GM12878 (cell line): ENCODE results near the gene DUSP22. TPM values are rescaled to one million over a fixed set of nuclear protein-coding genes. Genes with fewer than 3 reads are reported as not detected.
A peak's percentile ranks its signal among the peaks of the same experiment; 100 is the strongest.

ENCODE experiments used
- ATAC-seq: fragments of 200-7000 bp; cut with Tn5 transposase; 3 replicates; pipeline ENCODE4 v1.9.1; 2020; ENCODE audit warnings: mild to moderate bottlenecking, moderate library complexity
- BruUV-seq: library from RNA; stranded (reverse); fragments of 400-500 nt; replicated peaks from 2 replicates; lab custom pipeline; 2021; lab: Mats Ljungman, UMichigan
- CTCF ChIA-PET: fragments of 300-600 bp; sonication (Branson Sonifier 250); formaldehyde crosslinking; extraction: SDS; loops from one replicate; lab custom pipeline; 2021; ENCODE audit warnings: inconsistent platforms; lab: Yijun Ruan, JAX
- POLR2A ChIA-PET: fragments of 350-600 bp; formaldehyde crosslinking; extraction: SDS; loops from one replicate; lab custom pipeline; 2021; ENCODE audit warnings: inconsistent platforms; lab: Charles Lee
- RAD21 ChIA-PET: fragments of 300-600 bp; sonication (Branson Sonifier 250); formaldehyde crosslinking; loops from one replicate; lab custom pipeline; 2023; ENCODE audit warnings: antibody characterized with exemption; ENCODE audit not compliant: unreplicated experiment; lab: Charles Lee
- SMC1A ChIA-PET: fragments of 300-600 bp; sonication (Branson Sonifier 250); formaldehyde crosslinking; loops from one replicate; lab custom pipeline; 2023; ENCODE audit not compliant: unreplicated experiment, uncharacterized antibody; lab: Charles Lee
- DNase-seq: peaks from one replicate; pipeline ENCODE4 v3.0.0-alpha.2; 2011; ENCODE audit warnings: low read depth, low spot score
- FAIRE-seq: peaks from 3 replicates; lab custom pipeline; 2011; peaks lifted over from hg19 to GRCh38; lab: Jason Lieb, UNC
- H2AFZ ChIP-seq: 2 replicates; pipeline ENCODE4 v1.6.0; 2011; ENCODE audit warnings: low read depth, low read length, control low read depth; ENCODE audit not compliant: control insufficient read depth
- H3K27ac ChIP-seq: 2 replicates; pipeline ENCODE4 v1.5.1; 2011; ENCODE audit warnings: control low read depth; ENCODE audit not compliant: control insufficient read depth, insufficient read depth
- H3K27me3 ChIP-seq, 2 experiments: replicated peaks in 1 of 2; 2 replicates each; pipeline versions ENCODE4 v1.6.0 to v1.6.1; 2011; ENCODE audit warnings: low read length in 1 of 2; ENCODE audit not compliant: control insufficient read depth in 2 of 2, insufficient read depth in 2 of 2
- H3K36me3 ChIP-seq, 2 experiments: 2 replicates each; pipeline ENCODE4 v1.5.1; 2011; ENCODE audit warnings: low read length in 1 of 2; ENCODE audit not compliant: control insufficient read depth in 2 of 2, insufficient read depth in 2 of 2
- H3K4me1 ChIP-seq: 2 replicates; pipeline ENCODE4 v1.6.1; 2011; ENCODE audit warnings: mild to moderate bottlenecking, low read length, moderate library complexity, mixed read lengths; ENCODE audit not compliant: control insufficient read depth, insufficient read depth
- H3K4me2 ChIP-seq: 2 replicates; pipeline ENCODE4 v1.6.0; 2011; ENCODE audit warnings: control low read depth; ENCODE audit not compliant: control insufficient read depth, insufficient read depth
- H3K4me3 ChIP-seq: fragments of 200-600 bp; sonication (generic); 2 replicates; pipeline ENCODE4 v1.5.1; 2016
- H3K79me2 ChIP-seq: 2 replicates; pipeline ENCODE4 v1.6.0; 2011; ENCODE audit warnings: low read length; ENCODE audit not compliant: control insufficient read depth, insufficient read depth
- H3K9ac ChIP-seq: 2 replicates; pipeline ENCODE4 v1.8.0; 2011; ENCODE audit warnings: low read length, control low read depth, mixed read lengths; ENCODE audit not compliant: control insufficient read depth, insufficient read depth
- H3K9me3 ChIP-seq: replicated peaks from 3 replicates; pipeline ENCODE4 v1.5.1; 2011; ENCODE audit warnings: mild to moderate bottlenecking, low read length; ENCODE audit not compliant: control insufficient read depth, insufficient read depth
- H4K20me1 ChIP-seq: 2 replicates; pipeline ENCODE4 v1.6.0; 2011; ENCODE audit not compliant: control insufficient read depth, insufficient read depth
- CREB1 ChIP-seq: IDR thresholded peaks from 2 replicates; pipeline ENCODE4 v1.6.1; 2012; ENCODE audit warnings: low read depth, mild to moderate bottlenecking, inconsistent platforms
- EED ChIP-seq: sonication (generic); IDR thresholded peaks from 2 replicates; pipeline ENCODE4 v1.6.1; 2016; ENCODE audit warnings: antibody characterized with exemption, low read depth
- JUND ChIP-seq: IDR thresholded peaks from 2 replicates; pipeline ENCODE4 v1.6.1; 2012; ENCODE audit warnings: low read depth, mild to moderate bottlenecking, low read length, improper control_type of control experiment, moderate library complexity
- MTA3 ChIP-seq: IDR thresholded peaks from 2 replicates; pipeline ENCODE4 v1.6.1; 2012; ENCODE audit warnings: low read length, inconsistent platforms, borderline replicate concordance
- NFYB ChIP-seq: IDR thresholded peaks from 2 replicates; pipeline ENCODE4 v1.6.1; 2011; ENCODE audit warnings: low read depth, mild to moderate bottlenecking, low read length, improper control_type of control experiment, moderate library complexity; ENCODE audit not compliant: insufficient read depth
- NR2C1 ChIP-seq: fragments of 450-650 bp; IDR thresholded peaks from 2 replicates; pipeline ENCODE4 v1.6.1; 2017; ENCODE audit warnings: antibody characterized with exemption, mild to moderate bottlenecking, moderate library complexity
- NR2F1 ChIP-seq: fragments of 450-650 bp; conservative IDR thresholded peaks from 2 replicates; pipeline ENCODE4 v1.6.1; 2017; ENCODE audit warnings: mild to moderate bottlenecking
- POLR2AphosphoS5 ChIP-seq: IDR thresholded peaks from 2 replicates; pipeline ENCODE4 v1.6.1; 2011; ENCODE audit warnings: mild to moderate bottlenecking, low read length, inconsistent platforms
- POU2F2 ChIP-seq: IDR thresholded peaks from 3 replicates; pipeline ENCODE4 v1.6.1; 2011; ENCODE audit warnings: low read depth, mild to moderate bottlenecking, low read length, borderline replicate concordance
- RAD51 ChIP-seq: fragments of 450-650 bp; IDR thresholded peaks from 2 replicates; pipeline ENCODE4 v1.6.1; 2016; ENCODE audit warnings: moderate library complexity, mild to moderate bottlenecking, inconsistent platforms
- SIN3A ChIP-seq: IDR thresholded peaks from 2 replicates; pipeline ENCODE4 v1.6.1; 2012; ENCODE audit warnings: low read depth, low read length, improper control_type of control experiment
- SPI1 ChIP-seq: IDR thresholded peaks from 2 replicates; pipeline ENCODE4 v1.6.1; 2011; ENCODE audit warnings: low read depth, mild to moderate bottlenecking, low read length, moderate library complexity, borderline replicate concordance; ENCODE audit not compliant: insufficient read depth
- SREBF1 ChIP-seq: IDR thresholded peaks from 2 replicates; pipeline ENCODE4 v1.6.1; 2012; ENCODE audit warnings: mild to moderate bottlenecking, low read length
- SUZ12 ChIP-seq: fragments of 200-600 bp; sonication (generic); IDR thresholded peaks from one replicate; pipeline ENCODE4 v1.6.1; 2018; ENCODE audit warnings: antibody characterized with exemption, mild to moderate bottlenecking; ENCODE audit not compliant: unreplicated experiment
- TCF3 ChIP-seq: IDR thresholded peaks from 2 replicates; pipeline ENCODE4 v1.6.1; 2012; ENCODE audit warnings: low read depth, mild to moderate bottlenecking, low read length, borderline replicate concordance; ENCODE audit not compliant: insufficient read depth
- YBX1 ChIP-seq: fragments of 450-650 bp; IDR thresholded peaks from 2 replicates; pipeline ENCODE4 v1.6.1; 2016; ENCODE audit warnings: antibody characterized with exemption
- YY1 ChIP-seq: IDR thresholded peaks from 2 replicates; pipeline ENCODE4 v1.6.1; 2011; ENCODE audit warnings: low read depth, mild to moderate bottlenecking, low read length
- ZNF207 ChIP-seq: fragments of 450-650 bp; IDR thresholded peaks from 2 replicates; pipeline ENCODE4 v1.6.1; 2014; ENCODE audit warnings: antibody characterized with exemption, mild to moderate bottlenecking, borderline replicate concordance
- ZSCAN29 ChIP-seq: fragments of 450-650 bp; IDR thresholded peaks from 2 replicates; pipeline ENCODE4 v1.6.1; 2017; ENCODE audit warnings: mild to moderate bottlenecking, moderate library complexity
- WGBS: methylation state at CpG from one replicate; pipeline ENCODE4 v1.1.6; 2016; ENCODE audit warnings: low lambda C conversion rate; ENCODE audit not compliant: insufficient replicate concordance, insufficient coverage; ENCODE audit errors: missing lambda C conversion rate; 5-methylcytosine and 5-hydroxymethylcytosine counted together
- in situ Hi-C: fragments of 300-500 bp; cut with MboI; formaldehyde crosslinking; loops from 9 replicates; pipeline ENCODE4 v1.14.3; 2018; ENCODE audit warnings: mixed read lengths
- intact Hi-C: fragments of 100-400 bp; cut with micrococcal nuclease; formaldehyde crosslinking; loops from one replicate; pipeline ENCODE4 v1.14.2; 2022; ENCODE audit not compliant: unreplicated experiment
- polyA plus RNA-seq, 11 experiments: library from polyadenylated mRNA; depleted of rRNA in 4 of 11; unstranded in 6 of 11; stranded (reverse) in 5 of 11; fragments of >200 nt; fragmentation: Nextera tagmentation in 4 of 11; fragmentation: Illumina TruSeq in 1 of 11; extraction: Ambion mirVana in 4 of 11; extraction: Trizol in 1 of 11; gene quantifications; 1 replicate in 1 of 11; 2 replicates in 10 of 11; pipeline versions ENCODE4 v1.2.1 to v1.2.3, GENCODE V29; 2011 to 2016; ENCODE audit warnings: inconsistent platforms in 2 of 11, missing spikeins in 2 of 11, low read depth in 1 of 11
- total RNA-seq, 4 experiments: library from RNA; depleted of rRNA in 3 of 4; stranded (reverse); fragments of >200 nt in 3 of 4; fragmentation: Illumina TruSeq in 1 of 4; extraction: Trizol in 1 of 4; gene quantifications; 2 replicates each; pipeline versions ENCODE4 v1.2.1 to v1.2.3, GENCODE V29; 2013 to 2021
- TF ChIP-seq, protein P1 (sequence below): fragments of 150-350 bp; IDR thresholded peaks from 2 replicates; pipeline ENCODE4 v1.6.1; 2016; ENCODE audit warnings: low read depth, low read length
- TF ChIP-seq, protein P2 (sequence below): IDR thresholded peaks from 2 replicates; pipeline ENCODE4 v1.6.1; 2012; ENCODE audit warnings: low read depth, low read length, improper control_type of control experiment

DUSP22 gene
- total and polyA plus RNA-seq, 10 of the 15 experiments (the other 5 are each of a cell fraction or from before 2014, with no cell fraction given) = 78.9 to 156 (median 107) TPM

DNA sequence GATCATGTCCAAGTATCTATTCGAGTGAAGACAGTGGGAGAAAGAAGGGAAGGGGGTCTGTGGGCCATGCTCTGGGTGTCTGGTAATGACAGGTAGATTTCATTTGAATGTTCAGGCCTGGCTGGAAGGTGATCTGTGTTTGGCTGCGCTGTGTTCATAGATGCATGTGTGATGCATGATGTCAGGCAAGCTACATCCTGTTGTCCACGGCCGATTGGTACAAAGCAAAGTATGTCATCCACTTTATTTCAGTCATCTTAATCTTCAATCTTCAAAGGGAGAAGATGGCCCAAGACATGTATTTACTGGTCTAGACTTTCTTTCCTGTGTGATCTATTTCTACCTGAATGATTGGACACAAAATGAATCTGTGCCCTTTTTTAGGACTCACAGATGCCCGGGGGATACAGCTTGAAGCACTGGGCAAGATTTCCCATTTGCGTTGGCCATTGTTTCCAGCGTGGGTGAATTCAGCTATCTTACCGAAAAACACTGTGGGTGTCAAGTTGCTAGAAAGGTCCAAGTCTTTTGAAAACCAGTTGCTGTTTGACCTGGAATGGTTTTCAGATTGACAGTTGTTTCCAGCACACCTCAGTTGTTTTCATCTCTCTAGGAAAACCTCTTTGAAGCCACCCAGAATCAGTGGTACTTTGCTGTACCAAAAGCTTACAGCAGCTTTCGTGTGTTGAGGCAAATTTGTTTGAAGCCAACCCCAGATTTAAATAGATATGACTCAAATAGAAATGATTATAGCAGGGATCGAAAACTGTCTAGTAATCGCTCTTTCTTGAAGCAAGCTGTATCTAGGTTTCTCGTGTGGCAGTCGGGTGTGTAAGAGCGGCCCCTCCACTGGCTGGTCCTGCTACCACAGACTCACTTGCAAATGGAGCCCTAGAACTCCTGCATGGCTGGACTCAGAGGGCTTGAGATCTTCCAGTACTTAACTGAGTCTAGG, 27.2 kb downstream of the DUSP22 start:
- Histone ChIP-seq H3K27ac (peak overlapping the region; percentile 92), H3K27me3 (no peaks in the 10 kb centered on the region), H3K4me1 (peaks cover 98% of the 10 kb centered on the region), H3K4me2 (peak overlapping the region; percentile 84), H3K4me3 (peak overlapping the region; percentile 57), H3K9me3 (no peaks in the 10 kb centered on the region), H2AFZ (no peak overlapping the region), H3K36me3 (peaks cover 14 to 18% of the 10 kb centered on the region in 2 experiments), H3K9ac (peak overlapping the region; percentile 73), H4K20me1 (no peaks in the 10 kb centered on the region), H3K79me2 (peaks cover 88% of the 10 kb centered on the region)
- WGBS = 14% methylated on average over 14 of the region's 14 CpGs
- RAD21 ChIA-PET = interaction anchor here (0.8 to 13.0 kb wide), 17 partner anchors 11 to 101 kb away, joined by 3 to 256 read pairs (median 5); partner anchors contain the start of genes DUSP22 and IRF4
- POLR2A ChIA-PET = interaction anchor here (0.9 to 13.8 kb wide), 13 partner anchors 12 to 96 kb away, joined by 3 to 227 read pairs (median 6); partner anchors contain the start of gene DUSP22
- DNase-seq (peak; percentile 95), ATAC-seq (peak; percentile 50), FAIRE-seq (peak; percentile 73)
- CTCF ChIA-PET = interaction anchor here (0.7 to 8.6 kb wide), 16 partner anchors 9 to 128 kb away, joined by 3 to 94 read pairs (median 4); no protein-coding TSS in a partner anchor
- intact Hi-C loops = loop anchor here (1.0 to 5.0 kb wide), 2 partner anchors 23 to 132 kb away; no protein-coding TSS in a partner anchor
- SMC1A ChIA-PET = interaction anchor here (0.7 to 13.7 kb wide), 21 partner anchors 12 to 130 kb away, joined by 3 to 707 read pairs (median 6); no protein-coding TSS in a partner anchor
- TSS peak; percentile 81 for BruUV-seq
- in situ Hi-C loops = no loop called here
- TF ChIP-seq, protein P1, sequence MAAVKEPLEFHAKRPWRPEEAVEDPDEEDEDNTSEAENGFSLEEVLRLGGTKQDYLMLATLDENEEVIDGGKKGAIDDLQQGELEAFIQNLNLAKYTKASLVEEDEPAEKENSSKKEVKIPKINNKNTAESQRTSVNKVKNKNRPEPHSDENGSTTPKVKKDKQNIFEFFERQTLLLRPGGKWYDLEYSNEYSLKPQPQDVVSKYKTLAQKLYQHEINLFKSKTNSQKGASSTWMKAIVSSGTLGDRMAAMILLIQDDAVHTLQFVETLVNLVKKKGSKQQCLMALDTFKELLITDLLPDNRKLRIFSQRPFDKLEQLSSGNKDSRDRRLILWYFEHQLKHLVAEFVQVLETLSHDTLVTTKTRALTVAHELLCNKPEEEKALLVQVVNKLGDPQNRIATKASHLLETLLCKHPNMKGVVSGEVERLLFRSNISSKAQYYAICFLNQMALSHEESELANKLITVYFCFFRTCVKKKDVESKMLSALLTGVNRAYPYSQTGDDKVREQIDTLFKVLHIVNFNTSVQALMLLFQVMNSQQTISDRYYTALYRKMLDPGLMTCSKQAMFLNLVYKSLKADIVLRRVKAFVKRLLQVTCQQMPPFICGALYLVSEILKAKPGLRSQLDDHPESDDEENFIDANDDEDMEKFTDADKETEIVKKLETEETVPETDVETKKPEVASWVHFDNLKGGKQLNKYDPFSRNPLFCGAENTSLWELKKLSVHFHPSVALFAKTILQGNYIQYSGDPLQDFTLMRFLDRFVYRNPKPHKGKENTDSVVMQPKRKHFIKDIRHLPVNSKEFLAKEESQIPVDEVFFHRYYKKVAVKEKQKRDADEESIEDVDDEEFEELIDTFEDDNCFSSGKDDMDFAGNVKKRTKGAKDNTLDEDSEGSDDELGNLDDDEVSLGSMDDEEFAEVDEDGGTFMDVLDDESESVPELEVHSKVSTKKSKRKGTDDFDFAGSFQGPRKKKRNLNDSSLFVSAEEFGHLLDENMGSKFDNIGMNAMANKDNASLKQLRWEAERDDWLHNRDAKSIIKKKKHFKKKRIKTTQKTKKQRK = no peak
- peak; percentile 67; the same call in 1 of the 2 replicates for TF ChIP-seq YY1
- TF ChIP-seq NFYB = no peak
- TF ChIP-seq JUND = peak; percentile 37; the same call in 1 of the 2 replicates
- TF ChIP-seq EED = peak; percentile 89
- TF ChIP-seq YBX1 = no peak
- TF ChIP-seq TCF3 = no peak
- TF ChIP-seq ZSCAN29 = no peak
- no peak for TF ChIP-seq MTA3
- TF ChIP-seq SPI1 = no peak
- TF ChIP-seq, protein P2, sequence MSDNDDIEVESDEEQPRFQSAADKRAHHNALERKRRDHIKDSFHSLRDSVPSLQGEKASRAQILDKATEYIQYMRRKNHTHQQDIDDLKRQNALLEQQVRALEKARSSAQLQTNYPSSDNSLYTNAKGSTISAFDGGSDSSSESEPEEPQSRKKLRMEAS = no peak; the same call in 1 of the 2 replicates
- TF ChIP-seq NR2F1 = no peak
- TF ChIP-seq ZNF207 = no peak; the same call in 1 of the 2 replicates
- TF ChIP-seq NR2C1 = no peak
- no peak for TF ChIP-seq SUZ12
- TF ChIP-seq POLR2AphosphoS5 = peak; percentile 58
- peak; percentile 33; the same call in 1 of the 2 replicates for TF ChIP-seq RAD51
- TF ChIP-seq CREB1 = no peak
- peak; percentile 93 for TF ChIP-seq POU2F2
- TF ChIP-seq SREBF1 = no peak
- no peak for TF ChIP-seq SIN3A
